HEK293T (cell line): ENCODE data around the gene PPP5C.

ENCODE experiments used
- ARNT ChIP-seq: fragments of 450-650 bp; IDR thresholded peaks from 2 replicates; pipeline ENCODE4 v1.6.1; 2017; ENCODE audit warnings: mild to moderate bottlenecking
- BHLHE40 ChIP-seq: fragments of 450-650 bp; IDR thresholded peaks from 2 replicates; pipeline ENCODE4 v1.6.1; 2016; ENCODE audit warnings: mild to moderate bottlenecking, moderate library complexity, borderline replicate concordance
- CTBP1 ChIP-seq: fragments of 450-650 bp; IDR thresholded peaks from 2 replicates; pipeline ENCODE4 v1.6.1; 2016; ENCODE audit warnings: borderline replicate concordance
- ELF4 ChIP-seq: fragments of 450-650 bp; IDR thresholded peaks from 2 replicates; pipeline ENCODE4 v1.6.1; 2017; ENCODE audit warnings: antibody characterized with exemption
- FOXK2 ChIP-seq: fragments of 450-650 bp; IDR thresholded peaks from 2 replicates; pipeline ENCODE4 v1.6.1; 2016; ENCODE audit warnings: mild to moderate bottlenecking
- FOXM1 ChIP-seq: fragments of 450-650 bp; IDR thresholded peaks from 2 replicates; pipeline ENCODE4 v1.6.1; 2017; ENCODE audit warnings: mild to moderate bottlenecking, borderline replicate concordance
- HDGF ChIP-seq: fragments of 450-650 bp; IDR thresholded peaks from 2 replicates; pipeline ENCODE4 v1.6.1; 2017; ENCODE audit warnings: antibody characterized with exemption, borderline replicate concordance
- LEF1 ChIP-seq: fragments of 450-650 bp; IDR thresholded peaks from 2 replicates; pipeline ENCODE4 v1.6.1; 2017; ENCODE audit warnings: mild to moderate bottlenecking, borderline replicate concordance
- NFRKB ChIP-seq: fragments of 450-650 bp; IDR thresholded peaks from 2 replicates; pipeline ENCODE4 v1.6.1; 2016; ENCODE audit warnings: mild to moderate bottlenecking, moderate library complexity
- SP1 ChIP-seq: fragments of 450-650 bp; IDR thresholded peaks from 2 replicates; pipeline ENCODE4 v1.6.1; 2017
- SUZ12 ChIP-seq: fragments of 450-650 bp; IDR thresholded peaks from 2 replicates; pipeline ENCODE4 v1.6.1; 2016; ENCODE audit warnings: mild to moderate bottlenecking
- TARDBP ChIP-seq: fragments of 450-650 bp; IDR thresholded peaks from 2 replicates; pipeline ENCODE4 v1.6.1; 2016
- ZNF384 ChIP-seq: fragments of 450-650 bp; IDR thresholded peaks from 2 replicates; pipeline ENCODE4 v1.6.1; 2016
- TF ChIP-seq, protein P1 (sequence below): fragments of 450-650 bp; IDR thresholded peaks from 2 replicates; pipeline ENCODE4 v1.6.1; 2016

DNA sequence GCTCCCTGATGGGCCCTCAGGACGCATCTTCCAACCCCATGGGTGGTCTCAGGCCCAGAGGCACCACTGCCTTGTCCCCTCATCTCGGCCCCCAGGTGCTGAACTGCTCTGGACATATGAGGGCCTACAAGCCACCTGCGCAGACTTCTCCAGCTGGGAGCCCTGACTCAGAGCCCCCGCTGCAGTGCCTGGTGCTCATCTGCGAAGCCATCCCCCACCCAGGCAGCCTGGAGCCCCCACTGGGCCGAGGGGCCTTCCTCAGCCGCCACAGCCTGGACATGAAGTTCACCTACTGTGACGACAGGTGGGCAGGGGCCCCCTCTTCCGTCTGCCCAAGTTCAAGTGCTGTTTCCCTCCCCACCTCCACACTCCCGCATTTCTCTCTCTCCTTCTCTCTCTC lies 37.8 kb upstream of the PPP5C start:
- TF ChIP-seq SP1: no peak
- TF ChIP-seq SUZ12: no peak
- no peak for TF ChIP-seq FOXM1
- TF ChIP-seq TARDBP: no peak
- TF ChIP-seq ZNF384: no peak
- TF ChIP-seq, protein P1, sequence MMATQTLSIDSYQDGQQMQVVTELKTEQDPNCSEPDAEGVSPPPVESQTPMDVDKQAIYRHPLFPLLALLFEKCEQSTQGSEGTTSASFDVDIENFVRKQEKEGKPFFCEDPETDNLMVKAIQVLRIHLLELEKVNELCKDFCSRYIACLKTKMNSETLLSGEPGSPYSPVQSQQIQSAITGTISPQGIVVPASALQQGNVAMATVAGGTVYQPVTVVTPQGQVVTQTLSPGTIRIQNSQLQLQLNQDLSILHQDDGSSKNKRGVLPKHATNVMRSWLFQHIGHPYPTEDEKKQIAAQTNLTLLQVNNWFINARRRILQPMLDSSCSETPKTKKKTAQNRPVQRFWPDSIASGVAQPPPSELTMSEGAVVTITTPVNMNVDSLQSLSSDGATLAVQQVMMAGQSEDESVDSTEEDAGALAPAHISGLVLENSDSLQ: no peak
- TF ChIP-seq NFRKB: no peak
- no peak for TF ChIP-seq LEF1
- no peak for TF ChIP-seq CTBP1
- no peak for TF ChIP-seq HDGF
- TF ChIP-seq FOXK2: no peak
- TF ChIP-seq ELF4: no peak
- no peak for TF ChIP-seq ARNT
- no peak for TF ChIP-seq BHLHE40
